Measurements from ENCODE around the gene EZR.

Gene EZR

GRCh38 chr6:158758941-158759479, 60.2 kb downstream of the EZR start:
- no peak for DNase-seq

DNA sequence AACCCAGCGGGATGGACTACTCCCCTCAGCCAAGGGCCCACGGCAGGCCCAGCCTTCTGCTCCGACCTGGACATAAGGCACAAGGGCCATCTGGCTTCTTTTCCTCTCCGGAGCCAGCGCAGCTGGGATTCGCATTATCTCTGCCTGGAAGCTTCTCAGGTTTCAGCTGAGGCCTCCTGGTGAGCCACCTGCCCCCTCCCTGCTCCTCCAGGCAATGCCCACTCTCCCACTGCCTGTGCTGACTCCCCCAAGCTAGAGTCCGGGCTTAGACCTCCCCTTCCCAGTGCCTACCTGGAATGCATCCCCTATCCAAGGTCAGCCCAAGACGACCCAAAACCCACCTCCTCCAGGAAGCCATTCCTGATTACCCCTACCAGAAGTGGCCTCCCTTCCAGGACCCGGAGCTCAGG, 60.7 kb downstream of the EZR start:
- no peak for DNase-seq

GRCh38 chr6:158757753-158758090, 61.4 kb downstream of the EZR start:
- DNase-seq: no peak

- no peak for DNase-seq
These were observed 62.0 kb downstream of the EZR start for GRCh38 chr6:158756977-158757752.

DNA sequence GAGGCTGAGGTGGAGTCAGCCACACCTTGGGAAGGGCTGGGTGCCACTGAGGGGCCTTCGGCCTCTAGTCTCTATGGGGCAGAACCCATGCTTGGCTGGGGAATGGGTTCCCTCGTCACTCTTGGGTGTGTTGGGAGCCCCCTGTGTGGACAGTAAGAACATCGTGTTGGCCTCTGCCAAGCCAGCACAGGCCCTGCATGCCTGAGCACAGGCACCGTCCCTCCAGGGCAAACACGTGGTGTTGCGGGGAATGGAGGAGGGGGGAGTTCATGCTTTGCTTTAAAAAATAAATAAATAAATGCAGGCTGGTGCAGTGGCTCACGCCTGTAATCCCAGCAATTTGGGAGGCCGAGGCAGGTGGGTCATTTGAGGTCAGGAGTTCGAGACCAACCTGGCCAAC, 63.0 kb downstream of the EZR start:
- no peak for DNase-seq

DNA sequence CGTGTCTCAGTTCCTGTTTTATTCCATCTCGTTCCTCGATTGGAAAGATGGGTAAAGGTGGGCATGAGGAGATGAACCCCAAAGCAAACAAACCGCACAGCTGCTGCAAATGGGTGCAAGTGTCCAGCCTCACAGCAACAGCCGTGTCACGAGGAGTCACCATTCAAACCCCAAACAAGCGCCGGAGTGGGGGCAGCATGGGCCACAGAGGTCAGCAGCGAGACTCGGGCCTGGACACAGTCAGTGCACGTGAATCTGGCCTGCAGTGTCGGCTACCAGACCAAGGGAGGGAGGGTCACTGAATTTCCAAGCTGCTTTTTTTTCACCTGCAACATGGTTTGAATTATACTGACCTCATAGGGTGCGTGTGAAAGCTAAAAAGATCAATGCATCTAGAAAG, 63.5 kb downstream of the EZR start:
- no peak for DNase-seq

DNA sequence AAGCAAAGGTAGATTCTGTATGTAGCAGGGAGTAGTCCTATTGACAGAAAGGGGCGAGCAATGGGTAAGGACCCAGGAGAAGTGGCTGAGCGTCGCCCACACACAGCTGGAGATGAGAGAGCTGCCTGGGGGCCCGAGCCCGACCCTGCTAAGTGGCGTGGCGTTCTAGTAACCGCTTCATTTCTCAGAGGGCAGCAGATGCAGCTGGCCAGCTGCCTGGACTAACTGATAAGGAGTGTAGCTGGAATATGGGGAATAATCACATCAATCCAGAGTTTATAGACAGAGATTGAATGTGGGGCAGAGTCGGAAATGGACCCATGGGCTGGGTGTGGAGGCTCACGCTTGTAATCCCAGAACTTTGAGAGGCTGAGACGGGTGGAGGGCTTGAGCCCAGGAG, 64.4 kb downstream of the EZR start:
- DNase-seq: no peak

DNA sequence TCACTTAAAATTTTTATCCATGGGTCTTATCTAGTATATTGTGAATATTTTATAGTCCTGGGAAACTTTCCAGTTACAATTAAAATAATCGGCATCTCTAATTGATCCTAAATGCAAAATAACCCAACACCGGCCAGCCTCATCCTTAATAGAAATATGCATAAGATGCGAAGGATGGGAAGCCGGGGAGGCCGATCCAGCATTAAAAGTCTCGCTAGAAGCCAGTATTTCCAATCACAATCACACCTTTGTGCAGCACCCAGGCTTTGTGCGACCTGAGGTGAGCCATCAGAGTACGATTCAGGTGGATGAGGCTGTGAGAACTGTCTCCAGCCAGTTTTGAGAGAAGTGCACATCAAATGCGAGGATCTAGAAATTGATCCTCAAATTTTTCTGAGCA, 65.4 kb downstream of the EZR start:
- no peak for DNase-seq

- no peak for DNase-seq
These were observed 66.6 kb downstream of the EZR start for GRCh38 chr6:158752613-158753012.

DNA sequence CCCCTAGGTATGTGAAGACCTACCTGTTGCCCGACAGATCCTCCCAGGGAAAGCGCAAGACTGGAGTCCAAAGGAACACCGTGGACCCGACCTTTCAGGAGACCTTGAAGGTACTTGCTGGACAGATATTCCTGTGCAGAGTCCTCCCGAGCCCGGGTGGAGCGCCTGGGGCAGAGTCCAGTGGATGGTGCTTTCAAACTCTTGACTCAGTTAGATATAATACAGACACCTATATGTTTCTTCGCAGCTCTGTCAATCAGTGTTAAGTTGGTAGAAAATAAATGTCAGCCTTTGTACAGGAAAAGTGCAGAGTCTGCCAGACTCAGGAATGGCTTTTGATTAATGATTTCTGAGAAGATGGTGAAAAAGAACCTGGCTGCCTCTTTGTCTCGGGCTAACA, 67.2 kb downstream of the EZR start:
- DNase-seq: no peak

DNA sequence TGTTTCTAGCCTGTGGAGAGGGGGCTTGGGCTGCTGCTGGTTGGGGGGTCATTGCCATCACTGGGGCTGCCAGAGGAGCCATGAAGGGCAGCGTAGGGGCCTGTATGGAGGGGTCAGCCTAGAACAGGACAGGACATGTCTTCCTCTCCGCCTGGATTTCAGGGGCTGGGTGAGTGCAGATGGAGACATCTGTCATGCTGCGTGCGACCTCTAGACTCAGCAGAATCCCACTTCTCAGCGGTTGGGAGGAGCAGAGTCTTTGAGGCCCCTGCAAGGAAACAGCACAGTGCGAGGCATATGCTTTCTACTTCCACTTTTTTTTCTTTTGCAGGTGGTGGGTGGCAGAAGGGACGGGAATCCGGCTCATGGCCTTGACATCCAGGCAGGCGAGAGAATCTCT, 67.9 kb downstream of the EZR start:
- no peak for DNase-seq

DNA sequence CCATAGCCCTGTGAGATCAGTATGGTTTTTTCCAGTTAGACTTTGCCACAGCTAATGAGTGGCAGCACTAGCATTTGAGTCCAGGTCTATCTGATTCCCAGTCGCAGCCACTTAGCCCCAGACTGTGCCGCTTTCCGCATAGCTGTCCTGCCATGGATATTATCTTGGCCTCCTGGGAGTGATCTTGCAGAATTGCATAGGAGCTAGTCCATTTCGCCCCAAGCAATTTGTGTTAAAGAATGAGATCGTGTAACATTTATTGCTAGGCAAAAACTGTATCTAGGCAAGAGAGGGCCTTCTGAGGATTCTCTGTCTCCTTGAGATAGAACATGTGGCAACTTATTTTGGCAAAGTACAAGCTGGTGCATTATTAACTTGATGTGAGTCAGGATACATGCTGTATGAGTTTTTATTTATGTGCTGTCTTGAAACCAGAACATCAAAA, 74.2 kb downstream of the EZR start:
- no peak for DNase-seq

DNA sequence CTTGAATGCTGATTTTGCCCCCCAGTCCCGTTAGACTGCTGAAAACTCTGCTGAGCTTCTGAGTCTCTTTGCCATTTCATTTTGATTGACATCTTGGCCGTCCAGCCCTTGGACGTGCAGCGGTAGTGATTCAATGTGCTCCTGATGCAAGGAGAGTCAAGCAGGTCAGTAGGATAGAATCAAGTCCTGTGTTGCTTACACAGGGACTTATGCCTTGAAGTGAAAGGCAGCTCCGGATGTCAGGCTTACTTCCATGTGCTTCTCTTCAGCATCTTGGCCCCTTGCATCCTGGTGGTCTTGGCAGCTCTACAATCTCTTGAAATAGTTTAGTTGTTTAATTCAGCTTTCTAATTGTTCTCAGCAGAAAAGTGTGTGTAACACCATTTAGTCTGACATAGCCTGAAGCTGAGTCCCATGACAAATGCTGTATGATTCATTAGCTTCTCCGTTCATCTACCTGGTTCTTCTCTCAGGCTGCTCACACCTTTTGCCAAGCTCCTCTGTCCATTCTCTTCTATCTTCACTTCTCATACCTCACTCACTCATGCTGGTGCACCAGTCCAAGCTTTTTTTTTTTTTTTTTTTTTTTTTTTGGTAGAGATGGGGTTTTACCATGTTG, 76.0 kb downstream of the EZR start:
- DNase-seq: no peak

DNA sequence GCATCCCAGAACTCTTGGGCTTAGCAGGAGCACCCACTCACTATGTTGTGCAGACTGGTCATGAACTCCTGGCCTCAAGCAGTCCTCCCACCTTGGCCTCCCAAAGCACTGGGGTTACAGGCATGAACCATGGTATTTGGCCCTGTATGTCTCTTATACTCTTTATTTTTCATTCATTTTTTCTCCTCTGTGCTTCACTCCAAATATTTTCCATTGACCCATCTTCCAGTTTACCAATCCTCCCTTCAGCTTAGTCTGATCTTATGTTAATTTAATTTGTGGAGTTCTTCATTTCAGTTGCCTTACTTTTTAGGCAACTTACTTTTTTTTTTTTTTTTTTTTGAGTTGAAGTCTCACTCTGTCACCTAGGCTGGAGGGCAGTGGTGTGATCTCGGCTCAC, 79.5 kb downstream of the EZR start:
- DNase-seq: no peak

GRCh38 chr6:158737710-158738615, 81.2 kb downstream of the EZR start:
- DNase-seq: no peak

GRCh38 chr6:158737082-158737709, 82.0 kb downstream of the EZR start:
- DNase-seq: no peak

GRCh38 chr6:158735009-158735408, 84.2 kb downstream of the EZR start:
- DNase-seq: no peak

- DNase-seq: no peak
These were observed 88.6 kb downstream of the EZR start for GRCh38 chr6:158730541-158730907.

DNA sequence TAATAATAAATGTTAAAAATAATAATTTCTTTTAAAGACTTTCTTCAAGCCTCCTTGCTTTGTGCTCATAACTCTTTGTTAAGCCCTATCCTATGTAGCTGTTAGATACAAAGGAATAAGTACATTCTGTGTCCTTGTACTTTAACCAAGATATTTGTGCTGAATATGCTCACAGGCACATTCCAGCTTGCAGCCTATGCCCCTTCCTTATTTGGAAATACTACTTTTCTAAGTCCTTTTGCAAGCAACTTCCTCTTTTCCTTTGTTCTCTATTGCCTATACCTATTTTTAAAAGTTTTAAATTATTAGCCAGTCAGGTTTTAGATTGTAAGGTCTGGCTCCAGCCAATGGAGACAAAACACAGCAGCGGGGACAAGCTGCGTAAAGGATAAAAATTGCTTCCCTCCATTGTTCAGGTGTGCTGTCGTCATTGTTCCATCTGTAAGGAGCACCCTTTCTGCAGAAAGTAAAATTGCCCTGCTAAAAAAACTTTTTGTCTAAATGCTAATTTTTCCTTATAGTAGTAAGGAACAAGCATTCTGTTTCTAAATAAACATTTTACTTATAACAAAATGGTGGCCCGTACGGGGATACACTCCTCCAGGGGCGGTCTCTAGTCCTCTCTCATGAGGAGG, 89.1 kb downstream of the EZR start:
- no peak for DNase-seq

GRCh38 chr6:158725704-158726103, 93.5 kb downstream of the EZR start:
- no peak for DNase-seq

GRCh38 chr6:158722176-158722729, 96.9 kb downstream of the EZR start:
- DNase-seq: no peak

- DNase-seq: no peak
These were observed 100.6 kb downstream of the EZR start for GRCh38 chr6:158718461-158719046.
